AG04450 (cell line): ENCODE measurements around the gene NEK8. TPM values are rescaled to one million over a fixed set of nuclear protein-coding genes. Genes with fewer than 3 reads are reported as not detected.
A peak's percentile ranks its signal among the peaks of the same experiment; 100 is the strongest.

ENCODE experiments used
- CTCF ChIA-PET: fragments of 300-600, 350-600 bp; formaldehyde crosslinking; extraction: SDS; loops from one replicate; lab custom pipeline; 2022; ENCODE audit warnings: antibody characterized with exemption, inconsistent platforms; lab: Charles Lee
- POLR2A ChIA-PET: fragments of 350-600 bp; formaldehyde crosslinking; extraction: SDS; loops from one replicate; lab custom pipeline; 2021; ENCODE audit warnings: antibody characterized with exemption, inconsistent platforms; lab: Yijun Ruan, JAX
- DNase-seq: peaks from one replicate; pipeline ENCODE4 v3.0.0-alpha.2; 2011; ENCODE audit warnings: low read depth, low spot score
- H3K27ac ChIP-seq: one replicate; pipeline ENCODE4 v1.5.1; 2012; ENCODE audit warnings: low read depth, low read length, control low read depth
- H3K27me3 ChIP-seq: one replicate; pipeline ENCODE4 v1.6.0; 2012; ENCODE audit warnings: low read length; ENCODE audit not compliant: control insufficient read depth, insufficient read depth
- H3K4me3 ChIP-seq: 2 replicates; pipeline ENCODE4 v1.5.1; 2011; ENCODE audit warnings: mild to moderate bottlenecking, low read depth, low read length, control low read depth
- H3K9me3 ChIP-seq: 2 replicates; pipeline ENCODE4 v1.5.1; 2012; ENCODE audit warnings: low read length; ENCODE audit not compliant: control insufficient read depth, insufficient read depth
- polyA plus RNA-seq: library from polyadenylated mRNA; depleted of rRNA; stranded (reverse); fragments of >200 nt; gene quantifications from 2 replicates; pipeline ENCODE4 v1.2.3, GENCODE V29; 2011
- TF ChIP-seq, protein P1 (sequence below): IDR thresholded peaks from 2 replicates; pipeline ENCODE4 v1.5.1; 2011; ENCODE audit warnings: low read depth, low read length, control low read depth, inconsistent platforms

Gene NEK8
- polyA plus RNA-seq, 1 experiment = 2.5 TPM

DNA sequence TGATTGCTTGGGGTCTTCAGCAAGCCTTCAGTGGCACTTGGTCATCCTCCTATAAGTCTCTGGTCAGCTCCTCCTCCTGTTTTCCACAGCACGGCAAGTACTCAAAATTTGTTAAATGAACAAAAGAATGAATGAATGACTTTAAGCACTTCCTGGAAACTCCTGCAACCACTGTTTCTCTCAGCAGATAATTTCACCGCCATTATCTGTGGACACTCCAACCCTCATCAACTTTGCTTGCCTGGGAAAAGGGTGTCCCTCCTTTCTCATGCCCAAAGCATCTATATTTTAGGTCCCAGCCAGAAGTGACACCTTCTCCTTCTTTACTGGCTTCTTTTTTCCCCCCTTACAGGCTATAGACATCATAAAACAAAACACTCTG lies 21.3 kb upstream of the NEK8 start:
- TF ChIP-seq, protein P1, sequence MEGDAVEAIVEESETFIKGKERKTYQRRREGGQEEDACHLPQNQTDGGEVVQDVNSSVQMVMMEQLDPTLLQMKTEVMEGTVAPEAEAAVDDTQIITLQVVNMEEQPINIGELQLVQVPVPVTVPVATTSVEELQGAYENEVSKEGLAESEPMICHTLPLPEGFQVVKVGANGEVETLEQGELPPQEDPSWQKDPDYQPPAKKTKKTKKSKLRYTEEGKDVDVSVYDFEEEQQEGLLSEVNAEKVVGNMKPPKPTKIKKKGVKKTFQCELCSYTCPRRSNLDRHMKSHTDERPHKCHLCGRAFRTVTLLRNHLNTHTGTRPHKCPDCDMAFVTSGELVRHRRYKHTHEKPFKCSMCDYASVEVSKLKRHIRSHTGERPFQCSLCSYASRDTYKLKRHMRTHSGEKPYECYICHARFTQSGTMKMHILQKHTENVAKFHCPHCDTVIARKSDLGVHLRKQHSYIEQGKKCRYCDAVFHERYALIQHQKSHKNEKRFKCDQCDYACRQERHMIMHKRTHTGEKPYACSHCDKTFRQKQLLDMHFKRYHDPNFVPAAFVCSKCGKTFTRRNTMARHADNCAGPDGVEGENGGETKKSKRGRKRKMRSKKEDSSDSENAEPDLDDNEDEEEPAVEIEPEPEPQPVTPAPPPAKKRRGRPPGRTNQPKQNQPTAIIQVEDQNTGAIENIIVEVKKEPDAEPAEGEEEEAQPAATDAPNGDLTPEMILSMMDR = no peak
- H3K27me3 ChIP-seq = no peaks in the 10 kb centered on the region
- DNase-seq = no peak
- no peaks in the 10 kb centered on the region for H3K9me3 ChIP-seq
- H3K4me3 ChIP-seq = no peak overlapping the region
- ChIA-PET POLR2A (no interaction called here), CTCF (no interaction called here)
- no peak overlapping the region for H3K27ac ChIP-seq

DNA sequence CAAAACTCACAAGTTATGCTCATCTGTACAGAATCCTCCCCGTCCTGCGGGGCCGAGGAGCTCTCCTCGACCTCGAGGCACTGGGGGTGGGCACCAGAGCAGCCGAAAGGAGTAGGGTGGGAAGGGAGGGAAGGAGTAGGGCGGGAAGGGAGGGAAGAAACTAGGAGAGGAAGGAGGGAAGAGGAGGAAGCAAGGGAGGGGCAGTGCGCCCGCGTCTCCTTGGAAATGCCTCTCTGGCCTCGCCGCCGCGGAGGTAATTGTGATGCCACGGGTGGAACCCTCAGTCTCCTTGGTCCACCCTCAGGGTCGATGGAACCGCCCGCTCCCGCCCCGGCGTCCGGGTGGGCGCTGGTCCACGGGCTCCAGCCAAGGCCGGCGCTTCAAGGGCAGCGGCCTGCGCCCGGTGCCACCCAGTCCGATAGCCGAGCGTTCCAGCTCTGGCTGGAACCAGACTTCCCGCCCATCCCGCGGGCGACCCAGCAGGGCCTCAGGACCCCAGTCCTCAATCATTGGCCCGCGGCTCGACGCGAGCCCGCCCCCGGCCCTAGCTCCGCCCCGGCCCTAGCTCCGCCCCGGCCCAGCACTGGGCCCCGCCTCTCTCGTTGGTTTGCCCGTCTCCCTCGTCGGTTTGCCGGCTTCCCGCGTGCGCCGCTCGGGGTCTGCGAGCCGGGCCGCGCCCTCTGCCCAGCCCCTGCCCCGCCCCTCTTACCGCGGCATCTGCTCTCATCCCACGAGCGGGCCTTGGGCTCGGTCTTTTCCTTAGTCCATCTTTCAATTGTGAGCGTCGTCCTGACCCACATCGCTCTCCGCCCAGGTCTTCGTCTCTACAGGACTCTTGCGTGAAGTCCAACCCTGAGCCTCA lies 17.5 kb upstream of the NEK8 start:
- ChIA-PET POLR2A (interaction anchor here (0.6 to 2.6 kb wide), 11 partner anchors 9 to 349 kb away, joined by 3 to 40 read pairs (median 4); partner anchors contain the start of genes FAM222B, RPL23A, SDF2 and SUPT6H), CTCF (interaction anchor here (0.9 to 2.0 kb wide), 4 partner anchors 8 to 65 kb away, joined by 3 to 6 read pairs (median 5); partner anchors contain the start of genes RPL23A and TLCD1)
- no peaks in the 10 kb centered on the region for H3K27me3 ChIP-seq
- H3K9me3 ChIP-seq = no peaks in the 10 kb centered on the region
- H3K4me3 ChIP-seq = peak overlapping the region; percentile 64
- TF ChIP-seq, protein P1 = no peak
- H3K27ac ChIP-seq = peak overlapping the region; percentile 78
- DNase-seq = peak; percentile 68

- H3K27ac ChIP-seq = peak within 1 kb of the TSS; percentile 78
- POLR2A ChIA-PET = interaction anchor here (0.6 to 2.6 kb wide), 10 partner anchors 8 to 349 kb away, joined by 3 to 40 read pairs (median 5); partner anchors contain the start of genes FAM222B, RPL23A, SDF2 and SUPT6H
These were observed 16.9 kb upstream of the NEK8 start, which contains the start of gene PROCA1 for GRCh38 chr17:28711723-28712031. Gene PROCA1, minus strand, starts transcription at chr17:28711888. Its CDS starts 228 bp downstream, at chr17:28711660.

DNA sequence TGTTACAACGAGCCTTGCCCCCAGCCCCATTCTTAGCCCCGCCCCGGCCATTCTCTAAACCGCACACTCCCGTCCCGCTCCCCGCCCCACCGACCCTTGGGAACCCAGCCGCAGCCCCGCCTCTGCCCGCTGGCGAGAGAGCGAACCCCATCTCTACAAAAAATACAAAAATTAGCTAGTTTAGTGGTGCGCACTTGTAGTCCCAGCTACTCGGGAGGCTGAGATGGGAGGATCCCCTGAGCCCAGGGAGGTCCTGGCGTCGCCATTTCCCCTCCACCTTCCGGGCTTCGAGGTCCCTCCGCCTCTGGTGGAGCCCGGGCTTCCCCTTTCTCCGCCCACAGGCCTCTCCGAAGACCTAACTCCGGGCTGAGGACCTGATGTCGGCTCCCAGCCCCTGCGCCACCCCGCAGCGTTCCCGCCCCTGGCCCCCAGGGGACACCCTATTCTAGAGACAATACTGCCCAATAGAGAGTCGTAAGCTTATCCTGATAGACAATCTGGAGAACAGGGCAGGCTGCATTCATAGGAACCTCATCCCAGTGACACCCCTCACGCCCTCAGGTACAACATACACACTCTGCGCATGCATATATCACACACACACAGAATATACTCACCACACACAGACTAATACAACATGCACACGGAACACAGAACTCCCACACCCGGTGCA lies 16.4 kb upstream of the NEK8 start:
- TF ChIP-seq, protein P1 = no peak
- Histone ChIP-seq H3K27me3 (no peaks in the 10 kb centered on the region), H3K27ac (peak overlapping the region; percentile 78), H3K4me3 (peak overlapping the region; percentile 44), H3K9me3 (no peaks in the 10 kb centered on the region; the same call in 1 of the 2 replicates)
- ChIA-PET POLR2A (interaction anchor here (1.0 to 2.6 kb wide), 4 partner anchors 8 to 50 kb away, joined by 5 to 40 read pairs (median 14); partner anchors contain the start of genes RPL23A, SDF2, SUPT6H and TLCD1), CTCF (interaction anchor here (0.6 kb wide), 1 partner anchor 31 kb away, joined by 4 read pairs; no protein-coding TSS in a partner anchor)
- DNase-seq = no peak

More at GRCh38 chr17:28711723-28712031, 16.9 kb upstream of the NEK8 start, which contains the start of gene PROCA1:
- Histone ChIP-seq H3K9me3 (no peaks in the 10 kb centered on the region; the same call in 1 of the 2 replicates), H3K4me3 (peak within 1 kb of the TSS; percentile 64), H3K27me3 (no peaks in the 10 kb centered on the region)
- DNase-seq = no peak
- CTCF ChIA-PET = interaction anchor here (1.1 kb wide), 1 partner anchor 10 kb away, joined by 3 read pairs; no protein-coding TSS in a partner anchor
- TF ChIP-seq, protein P1 = no peak
